ENCODE measurements around the gene LRIG1.

The LRIG1 gene

GRCh38 chr3:66393333-66394005 lies 107.4 kb downstream of the LRIG1 start:
- H3K36me3 ChIP-seq (ENCODE audit: insufficient read depth), result no peaks in the 10 kb centered on the region
- no peak overlapping the region for H3K4me3 ChIP-seq (IDR thresholded peaks at IDR 0.05; ENCODE audit: insufficient read depth, low read depth, low read length)

DNA sequence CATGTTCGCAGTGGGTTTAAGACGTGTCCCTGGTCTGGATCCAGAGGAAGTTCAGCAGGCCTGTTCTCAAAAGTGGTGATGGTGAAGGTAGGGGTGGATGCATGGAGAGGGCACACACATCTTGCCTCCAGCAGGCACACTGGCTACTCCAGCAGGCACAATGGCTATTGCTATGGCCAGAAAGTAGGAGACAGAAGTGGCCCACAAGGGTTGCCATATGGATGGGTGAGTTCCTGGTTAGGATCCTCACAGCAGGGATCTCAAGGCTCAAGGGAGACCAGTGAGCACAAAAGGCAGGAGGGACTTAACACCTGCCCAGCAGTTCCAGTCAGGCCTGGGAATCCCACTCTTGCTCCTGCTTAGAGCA lies 107.9 kb downstream of the LRIG1 start:
- Histone ChIP-seq H3K27me3 (ENCODE audit: insufficient read depth, low read depth) (no peaks in the 10 kb centered on the region), H3K27ac (no peak overlapping the region), H3K4me2 (no peak overlapping the region), H3K36me3 (ENCODE audit: insufficient read depth) (no peaks in the 10 kb centered on the region), H3K79me2 (ENCODE audit: insufficient read depth, low read depth) (peaks cover 7% of the 10 kb centered on the region), H3K4me3 (IDR thresholded peaks at IDR 0.05; ENCODE audit: insufficient read depth, low read depth, low read length) (no peak overlapping the region), H3K4me1 (ENCODE audit: low read depth, poor library complexity, severe bottlenecking) (peaks cover 12% of the 10 kb centered on the region), H4K20me1 (ENCODE audit: insufficient read depth) (no peaks in the 10 kb centered on the region), H2AFZ (ENCODE audit: low read depth) (no peak overlapping the region), H3K9ac (no peak overlapping the region)
- TF ChIP-seq, protein P1, sequence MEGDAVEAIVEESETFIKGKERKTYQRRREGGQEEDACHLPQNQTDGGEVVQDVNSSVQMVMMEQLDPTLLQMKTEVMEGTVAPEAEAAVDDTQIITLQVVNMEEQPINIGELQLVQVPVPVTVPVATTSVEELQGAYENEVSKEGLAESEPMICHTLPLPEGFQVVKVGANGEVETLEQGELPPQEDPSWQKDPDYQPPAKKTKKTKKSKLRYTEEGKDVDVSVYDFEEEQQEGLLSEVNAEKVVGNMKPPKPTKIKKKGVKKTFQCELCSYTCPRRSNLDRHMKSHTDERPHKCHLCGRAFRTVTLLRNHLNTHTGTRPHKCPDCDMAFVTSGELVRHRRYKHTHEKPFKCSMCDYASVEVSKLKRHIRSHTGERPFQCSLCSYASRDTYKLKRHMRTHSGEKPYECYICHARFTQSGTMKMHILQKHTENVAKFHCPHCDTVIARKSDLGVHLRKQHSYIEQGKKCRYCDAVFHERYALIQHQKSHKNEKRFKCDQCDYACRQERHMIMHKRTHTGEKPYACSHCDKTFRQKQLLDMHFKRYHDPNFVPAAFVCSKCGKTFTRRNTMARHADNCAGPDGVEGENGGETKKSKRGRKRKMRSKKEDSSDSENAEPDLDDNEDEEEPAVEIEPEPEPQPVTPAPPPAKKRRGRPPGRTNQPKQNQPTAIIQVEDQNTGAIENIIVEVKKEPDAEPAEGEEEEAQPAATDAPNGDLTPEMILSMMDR (conservative IDR thresholded peaks at IDR 0.05; ENCODE audit: low read depth, low read length), result no peak

More at GRCh38 chr3:66393333-66394005, 107.4 kb downstream of the LRIG1 start:
- TF ChIP-seq, protein P1 (conservative IDR thresholded peaks at IDR 0.05; ENCODE audit: low read depth, low read length), result no peak
- Histone ChIP-seq H2AFZ (ENCODE audit: low read depth) (no peak overlapping the region), H4K20me1 (ENCODE audit: insufficient read depth) (no peaks in the 10 kb centered on the region), H3K79me2 (ENCODE audit: insufficient read depth, low read depth) (peaks cover 7% of the 10 kb centered on the region), H3K27ac (no peak overlapping the region), H3K4me2 (no peak overlapping the region), H3K9ac (no peak overlapping the region), H3K4me1 (ENCODE audit: low read depth, poor library complexity, severe bottlenecking) (peaks cover 12% of the 10 kb centered on the region), H3K27me3 (ENCODE audit: insufficient read depth, low read depth) (no peaks in the 10 kb centered on the region)

DNA sequence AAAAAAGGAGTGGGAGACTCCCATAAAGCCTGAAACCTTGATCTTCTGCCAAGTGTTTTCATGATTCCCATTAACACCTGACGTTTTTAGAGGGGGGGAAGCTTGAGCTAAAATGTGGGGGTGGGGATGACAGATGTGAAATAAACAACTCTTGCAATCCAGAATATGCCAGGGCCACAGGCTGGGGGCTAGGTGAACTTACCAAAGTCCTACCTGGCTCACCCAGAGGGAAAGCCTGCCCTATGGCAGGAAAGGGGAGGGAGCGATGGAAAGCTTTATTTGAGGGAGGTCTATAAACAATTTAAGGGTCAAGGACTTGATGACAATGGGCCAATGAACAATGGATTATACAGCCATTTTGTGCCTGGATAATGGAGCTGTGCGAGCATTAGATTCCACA lies 108.3 kb downstream of the LRIG1 start:
- Histone ChIP-seq H3K36me3 (ENCODE audit: insufficient read depth) (no peaks in the 10 kb centered on the region), H3K4me1 (ENCODE audit: low read depth, poor library complexity, severe bottlenecking) (peaks cover 12% of the 10 kb centered on the region)

GRCh38 chr3:66390013-66390412 lies 110.8 kb downstream of the LRIG1 start:
- peaks cover 12% of the 10 kb centered on the region for H3K4me1 ChIP-seq (ENCODE audit: low read depth, poor library complexity, severe bottlenecking)
- H3K36me3 ChIP-seq (ENCODE audit: insufficient read depth), result no peaks in the 10 kb centered on the region
- H3K4me2 ChIP-seq, result no peak overlapping the region

More for the DNA sequence above, 108.3 kb downstream of the LRIG1 start:
- Histone ChIP-seq H3K27me3 (ENCODE audit: insufficient read depth, low read depth) (no peaks in the 10 kb centered on the region), H3K9ac (no peak overlapping the region), H4K20me1 (ENCODE audit: insufficient read depth) (no peaks in the 10 kb centered on the region), H3K79me2 (ENCODE audit: insufficient read depth, low read depth) (peaks cover 7% of the 10 kb centered on the region), H3K4me2 (no peak overlapping the region), H3K27ac (no peak overlapping the region), H3K4me3 (IDR thresholded peaks at IDR 0.05; ENCODE audit: insufficient read depth, low read depth, low read length) (no peak overlapping the region), H2AFZ (ENCODE audit: low read depth) (no peak overlapping the region)
- TF ChIP-seq, protein P1 (conservative IDR thresholded peaks at IDR 0.05; ENCODE audit: low read depth, low read length), result no peak

More at GRCh38 chr3:66390013-66390412, 110.8 kb downstream of the LRIG1 start:
- Histone ChIP-seq H2AFZ (ENCODE audit: low read depth) (no peak overlapping the region), H3K79me2 (ENCODE audit: insufficient read depth, low read depth) (peaks cover 7% of the 10 kb centered on the region), H3K4me3 (IDR thresholded peaks at IDR 0.05; ENCODE audit: insufficient read depth, low read depth, low read length) (no peak overlapping the region), H3K27me3 (ENCODE audit: insufficient read depth, low read depth) (no peaks in the 10 kb centered on the region), H3K9ac (no peak overlapping the region), H3K27ac (no peak overlapping the region), H4K20me1 (ENCODE audit: insufficient read depth) (no peaks in the 10 kb centered on the region)
- TF ChIP-seq, protein P1 (conservative IDR thresholded peaks at IDR 0.05; ENCODE audit: low read depth, low read length), result no peak

Measured in KMS-11 (cell line).